Measurements from ENCODE around the gene CASTOR1.

Gene CASTOR1

DNA sequence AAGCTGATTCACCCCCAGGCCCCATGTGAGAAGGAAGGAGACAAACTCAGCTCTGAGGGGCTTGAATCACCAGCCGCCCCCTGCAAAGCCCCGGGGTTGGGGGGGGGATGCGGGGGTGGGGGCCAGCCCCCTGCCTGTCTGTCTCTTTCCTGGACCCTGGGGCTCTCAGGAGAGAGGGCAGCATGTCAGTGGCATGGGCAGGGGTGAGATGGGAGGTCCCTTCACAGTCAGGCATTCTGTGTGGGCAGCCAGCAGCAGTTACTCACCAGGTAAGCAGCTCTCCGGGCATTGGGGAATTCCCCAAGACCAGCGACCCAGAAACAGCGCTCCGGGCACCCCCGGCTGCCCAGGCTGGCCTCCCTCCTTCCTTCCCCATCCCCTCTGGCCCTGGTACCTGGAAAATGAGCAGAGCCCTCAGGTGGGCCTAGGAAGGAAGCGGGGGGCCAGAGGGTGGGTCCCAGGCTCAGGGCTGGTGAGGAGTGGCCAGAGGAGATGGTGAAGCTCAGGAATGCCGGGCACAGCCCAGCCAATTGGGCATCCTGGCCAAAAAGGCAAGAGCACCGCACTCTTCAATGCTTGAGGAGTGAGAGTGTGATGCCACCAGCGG is 38.5 kb downstream of the CASTOR1 start:
- Mint-ChIP-seq H3K9me3 (no peaks in the 10 kb centered on the region), H3K36me3 (ENCODE audit: low read depth) (no peaks in the 10 kb centered on the region), H3K4me1 (ENCODE audit: low read depth) (peaks cover 50% of the 10 kb centered on the region), H3K27me3 (peaks cover 58% of the 10 kb centered on the region), H3K27ac (no peak overlapping the region), H3K4me3 (no peak overlapping the region)
- intact Hi-C loops (cut with micrococcal nuclease) = loop anchor here (5.0 kb wide), 1 partner anchor 37 kb away; the partner anchor contains the start of gene CASTOR1

DNA sequence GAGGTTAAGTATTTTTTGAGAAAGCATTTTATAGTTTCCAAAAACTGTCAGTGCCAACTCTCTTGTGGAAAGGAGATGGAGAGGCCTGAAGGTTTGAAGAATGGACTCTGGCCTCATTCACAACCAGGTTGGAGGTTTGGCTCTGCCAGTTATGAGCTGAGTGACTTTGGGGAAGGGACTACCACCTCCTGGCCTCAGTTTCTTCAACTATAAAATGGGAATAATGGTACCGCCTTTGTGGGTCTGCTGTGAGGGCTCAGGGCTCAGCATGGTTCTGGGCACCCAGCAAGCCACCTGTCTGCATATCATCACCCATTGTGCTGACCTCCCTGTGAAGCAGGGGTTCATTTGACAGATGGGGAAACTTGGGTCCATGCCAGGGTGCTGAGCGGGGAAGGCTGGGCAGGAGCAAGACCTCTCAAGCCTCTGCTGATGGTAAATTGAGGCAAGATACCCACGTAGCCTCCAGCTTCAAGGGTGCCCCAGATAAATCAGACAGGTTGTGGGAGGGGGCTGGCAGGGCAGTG is 39.2 kb downstream of the CASTOR1 start:
- Mint-ChIP-seq H3K36me3 (ENCODE audit: low read depth) (no peaks in the 10 kb centered on the region), H3K27me3 (peaks cover 64% of the 10 kb centered on the region), H3K27ac (no peak overlapping the region), H3K9me3 (no peaks in the 10 kb centered on the region), H3K4me1 (ENCODE audit: low read depth) (peaks cover 54% of the 10 kb centered on the region), H3K4me3 (no peak overlapping the region)
- intact Hi-C loops (cut with micrococcal nuclease) = loop anchor here (5.0 kb wide), 1 partner anchor 37 kb away; the partner anchor contains the start of gene CASTOR1

- peaks cover 54% of the 10 kb centered on the region for H3K4me1 Mint-ChIP-seq (ENCODE audit: low read depth)
- no peak overlapping the region for H3K27ac Mint-ChIP-seq
- intact Hi-C loops (cut with micrococcal nuclease) = loop anchor here (5.0 kb wide), 1 partner anchor 38 kb away; the partner anchor contains the start of gene CASTOR1
Measured at GRCh38 chr22:30249049-30250038, 40.0 kb downstream of the CASTOR1 start.

DNA sequence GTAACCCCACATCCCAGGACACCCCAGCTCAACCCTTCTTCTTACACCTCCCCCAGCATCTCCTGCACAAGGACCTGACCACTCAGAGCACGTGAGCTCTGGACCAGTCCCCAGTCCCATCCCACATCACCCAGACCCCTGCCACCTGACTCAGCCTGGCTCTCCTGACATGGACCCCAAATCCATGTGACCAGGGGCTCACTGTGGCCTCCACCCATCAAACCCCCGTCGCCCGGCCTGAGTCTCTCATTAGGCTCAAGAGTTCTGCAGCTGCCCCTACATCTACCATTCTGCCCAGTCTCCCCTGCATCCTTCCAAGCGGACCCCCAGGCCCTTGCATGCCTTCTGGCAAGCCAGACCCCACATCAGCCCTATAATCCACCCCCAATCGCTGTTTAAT is 40.8 kb downstream of the CASTOR1 start:
- Mint-ChIP-seq H3K4me3 (no peak overlapping the region), H3K9me3 (no peaks in the 10 kb centered on the region), H3K27ac (no peak overlapping the region), H3K4me1 (ENCODE audit: low read depth) (peaks cover 50% of the 10 kb centered on the region), H3K27me3 (peaks cover 77% of the 10 kb centered on the region), H3K36me3 (ENCODE audit: low read depth) (no peaks in the 10 kb centered on the region)
- intact Hi-C loops (cut with micrococcal nuclease) = no loop called here

More at GRCh38 chr22:30249049-30250038, 40.0 kb downstream of the CASTOR1 start:
- H3K27me3 Mint-ChIP-seq = peaks cover 69% of the 10 kb centered on the region
- no peaks in the 10 kb centered on the region for H3K36me3 Mint-ChIP-seq (ENCODE audit: low read depth)
- no peaks in the 10 kb centered on the region for H3K9me3 Mint-ChIP-seq
- no peak overlapping the region for H3K4me3 Mint-ChIP-seq

DNA sequence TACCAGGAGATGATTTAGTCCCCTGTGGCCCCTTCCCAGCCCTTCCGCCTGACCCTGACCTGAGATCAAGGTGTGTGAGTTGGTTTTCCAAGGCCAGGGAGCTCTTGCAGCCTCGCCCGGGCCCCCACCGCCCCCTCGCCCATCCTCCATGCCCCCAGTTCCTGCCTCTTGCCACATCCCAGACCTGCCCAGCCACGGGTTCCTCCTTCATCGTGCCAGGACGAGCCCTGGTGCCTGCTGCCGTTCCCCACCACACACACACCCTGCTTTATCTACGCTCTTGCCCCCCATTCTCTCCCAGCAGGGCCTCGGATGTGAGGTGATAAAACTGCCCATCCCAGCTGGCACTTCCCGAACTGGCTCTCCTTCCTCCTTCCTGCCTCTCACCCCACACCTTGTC is 41.3 kb downstream of the CASTOR1 start:
- peaks cover 45% of the 10 kb centered on the region for H3K4me1 Mint-ChIP-seq (ENCODE audit: low read depth)
- no peak overlapping the region for H3K27ac Mint-ChIP-seq
- intact Hi-C loops (cut with micrococcal nuclease) = no loop called here
- no peaks in the 10 kb centered on the region for H3K36me3 Mint-ChIP-seq (ENCODE audit: low read depth)
- no peaks in the 10 kb centered on the region for H3K9me3 Mint-ChIP-seq
- no peak overlapping the region for H3K4me3 Mint-ChIP-seq
- H3K27me3 Mint-ChIP-seq = peaks cover 76% of the 10 kb centered on the region

DNA sequence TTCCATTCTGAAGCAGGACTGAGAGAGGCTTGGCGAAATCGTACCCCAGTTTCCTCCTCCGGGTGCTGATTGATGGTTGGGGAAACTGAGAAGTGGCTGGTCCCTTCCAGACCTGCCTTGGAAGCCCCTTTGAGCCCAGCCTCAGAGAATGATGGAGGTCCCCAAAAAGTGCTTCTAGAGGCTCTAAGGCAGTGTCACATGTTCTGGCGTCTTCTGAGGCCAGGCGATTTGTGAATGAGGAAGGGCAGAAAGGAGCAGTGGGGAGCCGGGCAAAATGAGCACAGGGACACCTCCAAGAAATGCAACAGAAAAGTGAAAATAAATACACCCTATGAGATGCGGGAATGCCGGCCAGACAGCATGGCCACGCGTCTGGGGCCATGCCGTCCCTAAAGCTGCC is 41.7 kb downstream of the CASTOR1 start:
- intact Hi-C loops (cut with micrococcal nuclease) = no loop called here
- H3K36me3 Mint-ChIP-seq (ENCODE audit: low read depth) = no peaks in the 10 kb centered on the region
- H3K9me3 Mint-ChIP-seq = no peaks in the 10 kb centered on the region
- H3K27ac Mint-ChIP-seq = no peak overlapping the region
- H3K4me1 Mint-ChIP-seq (ENCODE audit: low read depth) = peaks cover 41% of the 10 kb centered on the region
- peaks cover 77% of the 10 kb centered on the region for H3K27me3 Mint-ChIP-seq
- H3K4me3 Mint-ChIP-seq = no peak overlapping the region

DNA sequence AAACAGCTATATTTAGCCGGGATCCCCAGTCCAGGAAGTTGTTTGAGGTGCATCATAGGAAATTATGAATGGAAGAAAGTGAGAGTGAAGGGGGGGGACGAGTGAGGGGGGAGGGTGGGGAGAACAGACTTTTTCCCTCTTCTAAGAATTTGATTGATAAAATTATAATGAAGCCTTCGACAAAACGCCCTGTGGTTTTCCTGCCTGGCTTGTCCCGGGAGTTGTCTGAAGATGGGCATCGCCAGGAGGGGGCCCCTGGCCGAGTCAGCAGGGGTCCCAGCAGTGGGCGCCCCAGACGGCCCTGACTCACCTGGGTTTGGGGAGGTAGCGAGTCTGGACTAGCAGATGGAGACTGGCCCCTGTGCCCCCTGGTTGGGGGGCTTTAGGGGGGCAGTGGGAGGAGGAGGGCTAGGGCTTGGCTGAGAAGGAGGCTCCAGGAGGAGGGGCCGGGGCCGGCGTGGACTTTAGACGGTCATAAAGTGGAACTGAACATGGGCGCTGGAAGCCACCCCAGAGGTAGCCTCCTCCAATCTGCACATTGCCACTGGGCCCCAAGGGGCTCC is 42.4 kb downstream of the CASTOR1 start:
- Mint-ChIP-seq H3K9me3 (no peaks in the 10 kb centered on the region), H3K4me1 (ENCODE audit: low read depth) (peaks cover 38% of the 10 kb centered on the region), H3K27ac (no peak overlapping the region), H3K36me3 (ENCODE audit: low read depth) (no peaks in the 10 kb centered on the region), H3K4me3 (no peak overlapping the region), H3K27me3 (peaks cover 76% of the 10 kb centered on the region)
- intact Hi-C loops (cut with micrococcal nuclease) = no loop called here

GRCh38 chr22:30245985-30246813 is 43.1 kb downstream of the CASTOR1 start, which contains the start of gene LIF:
TSS of gene LIF (minus strand) at chr22:30246759. CDS start at chr22:30246695, 64 bp downstream.
- H3K36me3 Mint-ChIP-seq (ENCODE audit: low read depth) = no peaks in the 10 kb centered on the region
- H3K9me3 Mint-ChIP-seq = no peaks in the 10 kb centered on the region
- H3K4me3 Mint-ChIP-seq = peak within 1 kb of the TSS; percentile 62
- peaks cover 38% of the 10 kb centered on the region for H3K4me1 Mint-ChIP-seq (ENCODE audit: low read depth)
- intact Hi-C loops (cut with micrococcal nuclease) = no loop called here
- peaks cover 73% of the 10 kb centered on the region for H3K27me3 Mint-ChIP-seq
- peak within 1 kb of the TSS; percentile 1 for H3K27ac Mint-ChIP-seq

DNA sequence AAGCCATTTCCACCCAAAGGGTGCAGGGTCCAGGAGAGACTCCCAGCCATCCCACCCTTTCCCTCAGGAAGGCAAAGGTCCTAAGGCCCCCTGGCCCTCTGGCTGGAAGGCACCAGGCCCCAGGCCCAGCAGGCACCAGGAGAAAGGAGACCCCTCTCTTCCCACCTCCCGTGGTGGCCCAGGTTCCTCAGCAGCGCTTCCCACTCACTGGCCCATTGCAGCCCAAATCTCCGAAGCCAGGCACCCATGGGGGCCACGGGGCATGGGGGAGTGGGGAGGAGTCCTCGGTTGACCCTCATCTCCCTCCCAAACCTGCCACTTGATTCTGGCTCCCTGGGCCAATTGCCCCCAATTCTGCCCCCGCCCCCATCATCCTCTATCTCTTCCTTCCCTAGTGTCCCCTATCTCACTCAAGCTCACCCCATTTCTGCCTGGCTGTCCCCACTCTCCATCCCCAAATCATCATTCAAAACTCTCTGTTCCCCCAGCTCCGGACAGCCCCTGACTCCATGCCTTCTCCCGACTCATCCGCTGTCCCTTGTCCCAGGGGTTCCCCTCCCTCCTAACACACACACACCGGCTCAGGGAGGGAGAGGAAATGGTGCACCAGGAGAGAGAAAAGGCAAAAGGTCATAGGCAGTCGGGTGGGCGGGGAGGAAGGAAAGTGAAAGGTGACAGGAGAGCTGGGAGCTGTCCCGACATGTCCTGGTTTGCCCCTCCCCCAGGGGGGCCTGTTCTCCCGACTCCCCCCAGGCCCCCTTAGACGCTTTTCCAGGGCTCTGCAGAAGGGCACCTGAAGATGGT is 43.9 kb downstream of the CASTOR1 start:
- peaks cover 38% of the 10 kb centered on the region for H3K4me1 Mint-ChIP-seq (ENCODE audit: low read depth)
- H3K9me3 Mint-ChIP-seq = no peaks in the 10 kb centered on the region
- no peaks in the 10 kb centered on the region for H3K36me3 Mint-ChIP-seq (ENCODE audit: low read depth)
- H3K27me3 Mint-ChIP-seq = peaks cover 76% of the 10 kb centered on the region
- H3K27ac Mint-ChIP-seq = no peak overlapping the region
- intact Hi-C loops (cut with micrococcal nuclease) = no loop called here
- no peak overlapping the region for H3K4me3 Mint-ChIP-seq

GRCh38 chr22:30244641-30245040 is 44.7 kb downstream of the CASTOR1 start:
- no peak overlapping the region for H3K4me3 Mint-ChIP-seq
- H3K27me3 Mint-ChIP-seq = peaks cover 71% of the 10 kb centered on the region
- intact Hi-C loops (cut with micrococcal nuclease) = no loop called here
- H3K27ac Mint-ChIP-seq = no peak overlapping the region
- H3K36me3 Mint-ChIP-seq (ENCODE audit: low read depth) = no peaks in the 10 kb centered on the region
- H3K9me3 Mint-ChIP-seq = no peaks in the 10 kb centered on the region
- H3K4me1 Mint-ChIP-seq (ENCODE audit: low read depth) = peaks cover 38% of the 10 kb centered on the region

DNA sequence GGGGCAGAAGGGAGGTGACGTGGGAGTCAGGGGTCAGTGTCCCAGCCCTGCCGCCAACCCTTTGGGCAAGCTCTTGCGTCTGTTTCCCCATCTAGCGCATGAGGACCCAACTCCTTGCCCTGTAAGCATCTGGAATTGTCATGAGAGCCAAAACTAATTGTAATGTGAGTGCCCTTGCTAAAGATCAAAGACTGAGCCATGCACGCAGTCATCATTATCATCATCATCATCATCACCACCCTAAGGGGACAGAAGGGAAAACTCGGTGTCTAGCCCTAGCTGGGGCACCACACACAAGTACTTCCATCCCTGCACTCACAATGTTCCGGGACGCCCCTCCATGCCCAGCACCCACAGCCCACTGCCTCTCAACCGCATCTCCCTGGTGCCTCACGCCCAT is 45.2 kb downstream of the CASTOR1 start:
- no peak overlapping the region for H3K4me3 Mint-ChIP-seq
- no peaks in the 10 kb centered on the region for H3K36me3 Mint-ChIP-seq (ENCODE audit: low read depth)
- peaks cover 68% of the 10 kb centered on the region for H3K27me3 Mint-ChIP-seq
- H3K27ac Mint-ChIP-seq = no peak overlapping the region
- intact Hi-C loops (cut with micrococcal nuclease) = no loop called here
- peaks cover 38% of the 10 kb centered on the region for H3K4me1 Mint-ChIP-seq (ENCODE audit: low read depth)
- no peaks in the 10 kb centered on the region for H3K9me3 Mint-ChIP-seq

GRCh38 chr22:30243661-30244060 is 45.6 kb downstream of the CASTOR1 start:
- no peaks in the 10 kb centered on the region for H3K36me3 Mint-ChIP-seq (ENCODE audit: low read depth)

More at GRCh38 chr22:30243661-30244060, 45.6 kb downstream of the CASTOR1 start:
- Mint-ChIP-seq H3K4me3 (no peak overlapping the region), H3K4me1 (ENCODE audit: low read depth) (peaks cover 34% of the 10 kb centered on the region), H3K9me3 (no peaks in the 10 kb centered on the region), H3K27ac (no peak overlapping the region), H3K27me3 (peaks cover 64% of the 10 kb centered on the region)
- intact Hi-C loops (cut with micrococcal nuclease) = no loop called here
